K562 (cell line): ENCODE data around the gene PASD1. TPM values are rescaled to one million over a fixed set of nuclear protein-coding genes. Genes with fewer than 3 reads are reported as not detected.
"Not testable (repeated sequence)": the region's sequence is repeated elsewhere in the genome, so short reads cannot be mapped to it uniquely, and the experiment has no call there.

Experiments
- ATAC-seq: fragments of 200-7000 bp; cut with Tn5 transposase; 3 replicates; pipeline ENCODE4 v1.9.1; 2020; ENCODE audit warnings: moderate library complexity
- BruUV-seq: library from RNA; stranded (reverse); fragments of 400-500 nt; replicated peaks from 2 replicates; lab custom pipeline; 2021; lab: Mats Ljungman, UMichigan
- CTCF ChIA-PET: fragments of 300-600 bp; formaldehyde crosslinking; extraction: SDS; loops from one replicate; lab custom pipeline; 2021; ENCODE audit warnings: low intra/inter-chr PET ratio; lab: Yijun Ruan, JAX
- POLR2A ChIA-PET: fragments of 300-600, 350-650 bp; sonication (Branson Sonifier 250); formaldehyde crosslinking; extraction: SDS; loops from one replicate; lab custom pipeline; 2021; ENCODE audit warnings: antibody characterized with exemption, inconsistent platforms; lab: Yijun Ruan, JAX
- DNase-seq, 4 experiments: peaks; one replicate each; pipeline versions ENCODE4 v3.0.0 to v3.0.0-alpha.2; 2011 to 2018; ENCODE audit warnings: low spot score in 3 of 4, mixed read lengths in 3 of 4; ENCODE audit errors: extremely low read depth in 1 of 4
- FAIRE-seq: peaks from 2 replicates; lab custom pipeline; 2011; peaks lifted over from hg19 to GRCh38; lab: Jason Lieb, UNC
- H2AFZ ChIP-seq: 2 replicates; pipeline ENCODE4 v1.6.0; 2011; ENCODE audit warnings: low read depth, low read length, control low read depth, inconsistent platforms
- H3K27ac ChIP-seq: fragments of 200-600 bp; 3 replicates; pipeline ENCODE4 v1.8.0; 2011; ENCODE audit warnings: low read depth, mild to moderate bottlenecking, control low read depth, inconsistent platforms, low read length, moderate library complexity, mixed read lengths; ENCODE audit errors: extremely low read depth
- H3K27me3 ChIP-seq, 2 experiments: fragments of 300-600 bp in 1 of 2; 2 replicates in 1 of 2; 3 replicates in 1 of 2; pipeline versions ENCODE4 v1.6.0 to v1.8.0; 2011; ENCODE audit warnings: inconsistent platforms in 2 of 2, low read length in 2 of 2, mild to moderate bottlenecking in 1 of 2, mixed read lengths in 1 of 2, moderate library complexity in 1 of 2; ENCODE audit not compliant: control insufficient read depth in 2 of 2, insufficient read depth in 2 of 2
- H3K36me3 ChIP-seq: fragments of 300-600 bp; 3 replicates; pipeline ENCODE4 v1.8.0; 2011; ENCODE audit warnings: mild to moderate bottlenecking, low read length, inconsistent platforms; ENCODE audit not compliant: control insufficient read depth, insufficient read depth
- H3K4me1 ChIP-seq, 2 experiments: fragments of 200-600 bp in 1 of 2; replicated peaks in 1 of 2; 2 replicates in 1 of 2; 3 replicates in 1 of 2; pipeline versions ENCODE4 v1.5.1 to v1.8.0; 2011; ENCODE audit warnings: inconsistent platforms in 2 of 2, low read length in 2 of 2, mild to moderate bottlenecking in 1 of 2, mixed read lengths in 1 of 2, moderate library complexity in 1 of 2; ENCODE audit not compliant: control insufficient read depth in 2 of 2, insufficient read depth in 2 of 2
- H3K4me2 ChIP-seq: 2 replicates; pipeline ENCODE4 v1.6.1; 2011; ENCODE audit warnings: low read length, control low read depth, inconsistent platforms, mixed read lengths; ENCODE audit not compliant: insufficient read depth
- H3K4me3 ChIP-seq: fragments of 200-600 bp; sonication (generic), shearing (Covaris generic); 2 replicates; pipeline ENCODE4 v1.5.1; 2016; ENCODE audit warnings: control low read depth, inconsistent platforms
- H3K79me2 ChIP-seq: fragments of 200-600 bp; 3 replicates; pipeline ENCODE4 v1.8.0; 2011; ENCODE audit warnings: low read length, inconsistent platforms; ENCODE audit not compliant: control insufficient read depth, insufficient read depth
- H3K9ac ChIP-seq, 2 experiments: 2 replicates each; pipeline versions ENCODE4 v1.6.0 to v1.6.1; 2011; ENCODE audit warnings: low read depth in 2 of 2, low read length in 2 of 2, control low read depth in 1 of 2, inconsistent platforms in 1 of 2, mild to moderate bottlenecking in 1 of 2, mixed read lengths in 1 of 2; ENCODE audit not compliant: insufficient read depth in 1 of 2
- H3K9me1 ChIP-seq: one replicate; pipeline ENCODE4 v1.6.0; 2011; ENCODE audit warnings: inconsistent platforms, mild to moderate bottlenecking, low read length, moderate library complexity; ENCODE audit not compliant: control insufficient read depth, insufficient read depth
- H3K9me3 ChIP-seq: replicated peaks from 2 replicates; pipeline ENCODE4 v1.5.1; 2011; ENCODE audit warnings: low read depth, low read length, inconsistent platforms; ENCODE audit not compliant: control insufficient read depth, insufficient read depth
- H4K20me1 ChIP-seq: replicated peaks from 2 replicates; pipeline ENCODE4 v1.6.1; 2011; ENCODE audit warnings: low read length, inconsistent platforms, mixed read lengths; ENCODE audit not compliant: control insufficient read depth, insufficient read depth
- ATF3 ChIP-seq, 2 experiments: fragments of 450-650 bp in 1 of 2; sonication (generic) in 1 of 2; formaldehyde crosslinking in 1 of 2; IDR thresholded peaks in 1 of 2; conservative IDR thresholded peaks in 1 of 2; 2 replicates each; pipeline versions ENCODE4 v1.6.1 to v1.8.1; 2016 to 2023; ENCODE audit warnings: mild to moderate bottlenecking in 2 of 2, moderate library complexity in 2 of 2, inconsistent platforms in 1 of 2, missing genetic modification reagents in 1 of 2
- CSDE1 ChIP-seq, 2 experiments: fragments of 450-650 bp; IDR thresholded peaks; 2 replicates each; pipeline ENCODE4 v1.6.1; 2016; ENCODE audit warnings: mild to moderate bottlenecking in 1 of 2
- RFX1 ChIP-seq: fragments of 450-650 bp; IDR thresholded peaks from 2 replicates; pipeline ENCODE4 v1.6.1; 2016; ENCODE audit warnings: mild to moderate bottlenecking, moderate library complexity
- WGBS: fragments of 100-300 bp; shearing (Covaris generic); methylation state at CpG from one replicate; pipeline ENCODE4 v1.1.6; 2016; ENCODE audit warnings: low coverage, mixed read lengths; ENCODE audit not compliant: insufficient coverage; ENCODE audit errors: missing lambda C conversion rate; 5-methylcytosine and 5-hydroxymethylcytosine counted together
- in situ Hi-C: fragments of 300-500 bp; cut with MboI; formaldehyde crosslinking; loops from 4 replicates; pipeline ENCODE4 v1.15.0; 2018; ENCODE audit warnings: inconsistent platforms, mixed read lengths
- intact Hi-C: fragments of 100-400 bp; cut with micrococcal nuclease; formaldehyde crosslinking; loops from 2 replicates; pipeline ENCODE4 v1.14.2; 2022
- polyA plus RNA-seq, 8 experiments: library from polyadenylated mRNA; depleted of rRNA in 4 of 8; stranded (reverse) in 5 of 8; unstranded in 3 of 8; fragments of >200 nt; fragmentation: Nextera tagmentation in 2 of 8; fragmentation: Illumina TruSeq in 1 of 8; extraction: Ambion mirVana in 2 of 8; extraction: Trizol in 1 of 8; gene quantifications; 2 replicates each; pipeline versions ENCODE4 v1.2.1 to v1.2.3, GENCODE V29; 2011 to 2014; ENCODE audit warnings: inconsistent platforms in 1 of 8, missing spikeins in 1 of 8
- total RNA-seq, 7 experiments: library from RNA; depleted of rRNA in 6 of 7; stranded (reverse); fragments of >200 nt in 6 of 7; fragmentation: Illumina TruSeq in 2 of 7; extraction: Trizol in 2 of 7; gene quantifications; 2 replicates each; pipeline versions ENCODE4 v1.2.1 to v1.2.3, GENCODE V29; 2011 to 2021; ENCODE audit warnings: low replicate concordance in 1 of 7

PASD1 gene
- total and polyA plus RNA-seq, 9 of the 15 experiments (the other 6 are each of a cell fraction or from before 2014, with no cell fraction given), result 1.7 to 12.8 (median 9.6) TPM

DNA sequence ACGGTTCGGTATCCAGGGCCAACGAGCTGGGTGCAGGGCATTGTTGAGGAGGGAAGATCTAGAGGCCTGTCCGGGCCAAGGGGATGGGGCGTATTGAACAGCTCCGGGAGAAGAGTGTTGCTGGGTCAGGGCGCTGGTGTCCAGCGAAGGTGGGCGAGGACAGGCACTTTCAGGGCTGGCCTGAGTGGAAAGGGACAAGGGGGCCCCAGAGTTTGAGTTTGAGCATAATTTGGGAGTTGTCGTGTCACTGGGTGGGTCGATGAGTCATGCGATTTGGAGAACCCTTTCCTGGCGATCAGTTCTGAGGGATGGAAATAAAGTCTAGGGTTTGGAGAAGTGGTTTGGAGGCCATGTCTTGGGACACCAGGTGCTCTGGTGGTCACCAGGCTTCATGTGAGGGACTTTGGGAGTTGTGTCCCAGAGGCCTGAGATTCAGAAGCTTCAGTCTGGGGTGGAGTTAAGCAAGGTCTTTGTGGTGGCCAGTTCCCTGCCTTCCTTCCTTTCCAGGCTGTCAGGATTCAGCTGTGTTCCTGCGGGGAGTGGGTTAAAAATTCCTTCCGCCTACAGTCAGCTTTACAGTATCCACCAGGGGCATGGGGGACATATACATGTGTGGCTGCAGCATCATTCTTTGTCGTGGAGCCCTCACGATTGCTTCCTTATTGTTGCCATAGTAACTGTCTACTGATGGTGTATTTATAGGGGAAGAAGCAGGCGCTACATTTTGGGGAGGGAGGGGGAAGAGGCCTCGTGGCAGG, 132.3 kb downstream of the PASD1 start:
- no peak overlapping the region for H3K27ac ChIP-seq
- in situ Hi-C loops, result loop anchor here (25.0 kb wide), 1 partner anchor 933 kb away; no protein-coding TSS in a partner anchor
- peaks cover 0 to 43% of the 10 kb centered on the region in 2 experiments; a peak in 3 of 5 replicates for H3K27me3 ChIP-seq
- no TSS peak for BruUV-seq
- no peak overlapping the region for H3K9ac ChIP-seq
- ATAC-seq, result no peak
- intact Hi-C loops, result no loop called here
- no peaks in the 10 kb centered on the region; a peak in 1 of 5 replicates for H3K4me1 ChIP-seq
- H2AFZ ChIP-seq, result no peak overlapping the region
- no peaks in the 10 kb centered on the region for H3K36me3 ChIP-seq
- no peak overlapping the region for H3K4me3 ChIP-seq
- no peaks in the 10 kb centered on the region for H3K79me2 ChIP-seq
- TF ChIP-seq ATF3 (IDR thresholded peaks at IDR 0.05) (peak; percentile 15; the same call in 1 of the 2 replicates), ATF3 (CRISPR knock-in tag; conservative IDR thresholded peaks at IDR 0.05) (no peak), RFX1 (peak; percentile 59), CSDE1 (IDR thresholded peaks at IDR 0.05) (no peak)
- H3K4me2 ChIP-seq, result no peak overlapping the region
- ChIA-PET CTCF (no interaction called here), POLR2A (no interaction called here)
- H4K20me1 ChIP-seq, result no peaks in the 10 kb centered on the region
- no peaks in the 10 kb centered on the region for H3K9me1 ChIP-seq
- WGBS, result 2% methylated on average over 13 of the region's 19 CpGs
- no peak for FAIRE-seq
- no peak for DNase-seq
- H3K9me3 ChIP-seq, result no peaks in the 10 kb centered on the region

DNA sequence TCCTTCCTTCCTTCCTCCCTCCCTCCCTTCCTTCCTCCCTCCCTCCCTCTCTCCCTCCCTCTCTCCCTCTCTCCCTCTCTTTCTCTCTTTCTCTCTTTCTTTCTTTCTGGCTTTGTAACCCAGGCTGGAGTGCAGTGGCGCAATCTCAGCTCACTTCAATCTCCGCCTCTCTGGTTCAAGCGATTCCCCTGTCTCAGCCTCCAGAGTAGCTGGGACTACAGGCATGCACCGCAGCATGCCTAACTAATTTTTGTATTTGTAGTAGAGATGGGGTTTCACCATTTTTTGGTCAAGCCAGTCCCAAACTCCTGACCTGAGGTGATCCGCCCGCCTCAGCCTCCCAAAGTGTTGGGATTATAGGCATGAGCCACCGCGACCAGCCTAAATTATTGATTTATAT, 133.6 kb downstream of the PASD1 start:
- BruUV-seq, H3K4me2 ChIP-seq, CTCF ChIA-PET, DNase-seq, POLR2A ChIA-PET, H4K20me1 ChIP-seq, ATAC-seq, intact Hi-C loops, H3K9me3 ChIP-seq, H3K27ac ChIP-seq, H3K4me1 ChIP-seq, H3K9me1 ChIP-seq, H3K4me3 ChIP-seq, H3K36me3 ChIP-seq, FAIRE-seq, H2AFZ ChIP-seq, H3K79me2 ChIP-seq, H3K9ac ChIP-seq: not testable (repeated sequence)
- 0% methylated on average over 4 of the region's 8 CpGs for WGBS
- in situ Hi-C loops, result loop anchor here (25.0 kb wide), 1 partner anchor 935 kb away; no protein-coding TSS in a partner anchor
- peaks cover 0 to 56% of the 10 kb centered on the region in 2 experiments; a peak in 3 of 5 replicates for H3K27me3 ChIP-seq
